ENCODE data around the gene PHOSPHO1.
A peak's percentile ranks its signal among the peaks of the same experiment; 100 is the strongest.

The PHOSPHO1 gene

DNA sequence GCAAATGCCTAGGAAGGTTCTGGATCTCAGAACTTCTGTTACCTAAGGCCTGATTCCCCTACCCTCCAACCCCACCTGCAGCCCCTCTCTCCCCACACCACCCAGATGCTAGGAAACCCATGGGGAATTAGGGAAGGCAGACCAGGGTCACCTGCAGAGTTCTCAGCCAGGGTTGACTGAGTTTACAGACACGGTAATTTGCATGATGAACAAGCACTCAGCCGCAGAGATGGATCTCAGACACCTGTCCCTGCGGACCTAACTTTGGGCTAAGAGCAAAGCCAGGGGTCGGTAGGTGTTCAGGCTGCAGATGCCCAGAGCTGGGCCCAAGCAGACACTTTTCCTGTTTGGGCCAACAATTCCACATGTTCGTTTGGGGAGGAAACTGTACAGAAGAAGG, 17.2 kb downstream of the PHOSPHO1 start:
- POLR2A ChIA-PET: no interaction called here
- no peak overlapping the region for H3K4me3 ChIP-seq (ENCODE audit: low read depth, low read length)
- DNase-seq (ENCODE audit: low read depth, low spot score): no peak
- no peak for TF ChIP-seq CTCF (IDR thresholded peaks at IDR 0.05; ENCODE audit: insufficient read depth, low read length, missing control alignments)
- CTCF ChIA-PET: interaction anchor here (1.3 to 7.7 kb wide), 4 partner anchors 9 to 17 kb away, joined by 3 to 73 read pairs (median 9); partner anchors contain the start of gene PHOSPHO1

- ChIA-PET CTCF (interaction anchor here (0.9 to 7.7 kb wide), 2 partner anchors 16 to 30 kb away, joined by 5 to 73 read pairs; no protein-coding TSS in a partner anchor), POLR2A (no interaction called here)
- peak within 1 kb of the TSS; percentile 29 for H3K4me3 ChIP-seq (ENCODE audit: low read depth, low read length)
- no peak for DNase-seq (ENCODE audit: low read depth, low spot score)
- TF ChIP-seq CTCF (IDR thresholded peaks at IDR 0.05; ENCODE audit: insufficient read depth, low read length, missing control alignments): no peak
Measured at GRCh38 chr17:49210158-49211029, 20.2 kb downstream of the PHOSPHO1 start, which contains the start of the genes ABI3 and GNGT2. Gene ABI3, plus strand, starts transcription at chr17:49210707. Its CDS starts 18 bp downstream, at chr17:49210725. Gene GNGT2, minus strand, starts transcription at chr17:49210574. Its CDS starts 3,152 bp downstream, at chr17:49207422.

- no peak overlapping the region for H3K4me3 ChIP-seq (ENCODE audit: low read depth, low read length)
- CTCF ChIA-PET: interaction anchor here (0.7 to 7.7 kb wide), 5 partner anchors 8 to 82 kb away, joined by 3 to 73 read pairs (median 3); no protein-coding TSS in a partner anchor
Measured at GRCh38 chr17:49209061-49209571, 21.5 kb downstream of the PHOSPHO1 start.

DNA sequence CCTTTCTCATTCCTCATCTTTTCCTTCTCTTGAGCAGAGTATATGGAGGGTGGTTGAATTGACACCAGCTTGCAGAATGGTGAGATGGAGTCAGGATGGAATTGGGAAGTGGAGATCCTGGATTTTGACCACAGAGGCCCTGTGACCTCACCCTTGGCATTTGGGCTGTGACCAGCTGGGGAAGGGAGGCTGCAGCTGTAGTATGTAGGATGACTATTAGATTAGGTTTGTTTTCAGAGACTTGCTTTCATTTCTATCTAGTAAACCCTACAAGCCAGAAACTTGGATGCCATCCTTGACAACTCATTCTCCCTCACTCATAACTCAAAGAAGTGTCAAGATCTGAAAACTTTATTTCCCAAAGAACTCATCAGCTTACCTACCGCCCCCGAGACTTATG, 26.1 kb downstream of the PHOSPHO1 start:
- no peak for TF ChIP-seq CTCF (IDR thresholded peaks at IDR 0.05; ENCODE audit: insufficient read depth, low read length, missing control alignments)
- H3K4me3 ChIP-seq (ENCODE audit: low read depth, low read length): no peak overlapping the region
- no peak for DNase-seq (ENCODE audit: low read depth, low spot score)
- POLR2A ChIA-PET: no interaction called here
- CTCF ChIA-PET: interaction anchor here (1.1 to 17.4 kb wide), 6 partner anchors 8 to 59 kb away, joined by 3 to 165 read pairs (median 4); partner anchors contain the start of gene PHOSPHO1

More at GRCh38 chr17:49209061-49209571, 21.5 kb downstream of the PHOSPHO1 start:
- POLR2A ChIA-PET: no interaction called here
- no peak for DNase-seq (ENCODE audit: low read depth, low spot score)
- no peak for TF ChIP-seq CTCF (IDR thresholded peaks at IDR 0.05; ENCODE audit: insufficient read depth, low read length, missing control alignments)

DNA sequence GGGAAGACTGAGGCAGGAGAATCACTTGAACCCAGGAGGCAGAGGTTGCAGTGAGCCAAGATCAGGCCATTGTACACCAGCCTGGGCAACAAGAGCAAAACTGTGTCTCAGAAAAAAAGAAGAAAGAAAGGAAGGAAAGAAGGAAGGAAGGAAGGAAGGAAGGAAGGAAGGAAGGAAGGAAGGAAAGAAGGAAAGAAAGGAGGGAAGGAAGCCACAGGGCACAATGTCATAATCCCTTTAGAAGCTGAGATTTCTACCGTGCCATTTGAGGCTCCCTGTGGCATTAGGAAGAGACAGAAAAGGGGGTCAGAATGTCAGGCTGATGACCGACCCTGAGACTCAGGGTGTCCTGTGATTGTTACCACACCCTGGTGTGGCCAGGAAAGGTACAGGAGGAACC, 26.8 kb downstream of the PHOSPHO1 start:
- H3K4me3 ChIP-seq (ENCODE audit: low read depth, low read length): no peak overlapping the region
- TF ChIP-seq CTCF (IDR thresholded peaks at IDR 0.05; ENCODE audit: insufficient read depth, low read length, missing control alignments): no peak
- ChIA-PET CTCF (interaction anchor here (1.3 to 17.4 kb wide), 5 partner anchors 9 to 24 kb away, joined by 3 to 165 read pairs (median 4); partner anchors contain the start of gene PHOSPHO1), POLR2A (no interaction called here)
- no peak for DNase-seq (ENCODE audit: low read depth, low spot score)

GRCh38 chr17:49201481-49201927, 29.1 kb downstream of the PHOSPHO1 start:
- DNase-seq (ENCODE audit: low read depth, low spot score): peak; percentile 46
- CTCF ChIA-PET: interaction anchor here (1.3 to 17.4 kb wide), 4 partner anchors 8 to 26 kb away, joined by 3 to 165 read pairs (median 16); partner anchors contain the start of gene PHOSPHO1
- no peak for TF ChIP-seq CTCF (IDR thresholded peaks at IDR 0.05; ENCODE audit: insufficient read depth, low read length, missing control alignments)
- POLR2A ChIA-PET: interaction anchor here (1.4 kb wide), 1 partner anchor 54 kb away, joined by 4 read pairs; no protein-coding TSS in a partner anchor
- no peak overlapping the region for H3K4me3 ChIP-seq (ENCODE audit: low read depth, low read length)
